NCI-H1417 treated with DMSO at 0.1 percent for 48 hours (cell line): ENCODE measurements around the gene MRRF.
"Not testable (repeated sequence)": the region's sequence is repeated elsewhere in the genome, so short reads cannot be mapped to it uniquely, and the experiment has no call there.

Experiments used
- DNase-seq: peaks from one replicate; lab custom pipeline; 2025; lab: John Stamatoyannopoulos, UW

MRRF gene

DNA sequence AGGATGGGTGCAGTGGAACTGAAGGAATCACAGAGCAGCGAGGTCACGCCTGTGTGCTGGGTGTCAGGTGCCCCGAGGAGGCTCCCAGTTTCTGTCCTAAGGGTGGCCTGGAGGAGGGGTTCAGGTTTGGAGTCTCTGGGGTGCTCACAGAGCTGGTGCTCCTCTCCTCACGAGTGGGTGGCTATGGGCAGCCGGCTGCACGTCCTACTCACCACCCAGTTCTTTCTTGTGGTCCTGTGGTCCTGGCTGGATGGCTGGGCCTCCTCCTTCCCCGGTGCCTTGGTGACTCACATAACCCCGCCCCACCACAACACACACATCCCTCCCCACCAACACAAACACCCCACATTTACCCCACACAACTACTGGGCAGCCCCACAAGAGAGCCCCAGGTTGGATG is 96.2 kb downstream of the MRRF start:
- DNase-seq, result no peak

DNA sequence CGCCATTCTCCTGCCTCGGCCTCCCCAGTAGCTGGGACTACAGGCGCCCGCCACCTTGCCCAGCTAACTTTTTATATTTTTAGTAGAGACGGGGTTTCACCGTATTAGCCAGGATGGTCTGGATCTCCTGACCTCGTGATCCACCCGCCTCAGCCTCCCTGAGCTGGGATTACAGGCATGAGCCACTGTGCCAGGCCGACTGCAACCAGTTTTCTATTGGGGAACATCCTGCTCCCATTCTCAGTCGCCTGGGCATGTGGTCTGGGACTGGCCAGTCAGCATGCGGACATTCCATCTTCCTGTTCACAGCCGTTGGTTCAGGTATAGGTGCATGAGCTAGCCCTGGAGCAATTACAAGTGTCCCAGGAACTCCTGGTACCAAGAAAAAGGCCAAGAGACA is 98.4 kb downstream of the MRRF start:
- not testable (repeated sequence) for DNase-seq

DNA sequence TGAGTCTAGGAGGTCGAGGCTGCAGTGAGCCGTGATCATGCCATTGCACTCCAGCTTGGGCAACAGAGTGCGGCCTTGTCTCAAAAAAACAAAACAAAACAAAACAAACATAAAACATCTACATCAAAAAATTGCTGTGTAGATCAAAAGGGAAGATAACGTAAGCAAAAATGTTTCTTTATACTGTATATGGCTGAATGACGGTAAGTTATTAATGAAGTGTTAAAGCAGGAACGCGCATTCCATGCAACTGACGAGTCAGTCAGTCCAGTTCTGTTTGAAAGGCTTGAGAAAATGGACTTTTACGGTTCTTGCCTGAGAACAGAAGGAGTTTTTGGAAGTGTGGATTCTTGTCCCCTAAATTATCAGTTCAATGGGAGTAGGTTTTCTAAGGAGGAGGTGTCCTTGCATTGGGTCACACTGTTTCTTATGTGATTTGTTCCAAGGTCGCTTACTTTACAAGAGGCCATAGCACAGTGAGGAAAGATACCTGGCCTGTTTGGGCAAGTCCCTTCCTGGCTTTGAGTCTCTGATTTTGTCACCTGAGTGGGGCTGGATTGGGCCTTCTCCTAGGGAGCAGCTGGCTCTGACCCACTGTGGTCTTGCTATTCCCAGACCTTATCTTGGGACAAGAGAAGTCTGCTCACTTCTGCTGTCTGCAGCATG is 99.6 kb downstream of the MRRF start:
- DNase-seq, result no peak

DNA sequence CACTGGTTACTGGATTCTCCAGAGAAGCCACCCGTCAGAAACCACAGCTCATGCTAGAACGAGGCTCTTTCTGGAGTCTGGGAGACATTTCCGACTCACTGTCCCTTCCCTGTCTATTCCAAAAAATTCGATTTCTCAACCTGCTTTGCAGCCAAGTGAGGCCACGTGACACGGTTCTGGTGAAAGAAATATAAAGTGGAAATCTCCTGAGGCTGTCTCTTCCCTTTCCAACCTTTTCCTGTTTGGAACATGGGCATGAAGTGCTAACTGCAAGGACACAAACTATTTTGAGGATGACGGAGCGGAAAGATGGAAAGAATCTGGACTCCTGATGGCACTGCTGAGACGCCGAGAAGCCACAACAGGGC is 100.1 kb downstream of the MRRF start:
- DNase-seq, result no peak

DNA sequence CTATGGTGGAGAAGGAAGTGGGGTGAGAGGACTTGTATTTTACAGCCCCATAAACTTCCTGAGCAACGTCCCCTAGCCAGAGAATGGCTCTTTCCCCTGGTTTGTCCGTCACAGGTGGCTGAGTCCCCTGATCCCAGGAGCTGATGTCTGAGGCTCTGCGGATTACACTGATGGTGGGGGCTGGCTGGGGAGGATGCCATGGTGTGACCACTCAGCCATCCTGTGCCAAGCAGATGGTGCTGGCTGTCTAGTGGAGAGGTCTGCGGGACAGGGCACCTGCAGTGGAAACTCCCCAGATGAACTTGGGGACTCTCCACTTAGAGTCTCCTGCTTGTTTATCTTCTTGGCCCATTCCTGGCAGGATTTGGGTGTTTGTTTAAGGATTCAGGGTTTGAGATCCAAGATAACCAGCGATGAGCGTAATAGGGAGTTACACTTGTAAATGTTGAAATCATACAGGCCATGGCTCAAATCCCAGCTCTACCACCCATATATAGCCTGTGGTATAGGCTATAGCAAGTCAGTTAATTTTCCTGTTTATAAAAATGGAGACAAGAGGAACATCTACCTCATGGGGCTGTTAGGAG is 101.5 kb downstream of the MRRF start:
- no peak for DNase-seq

DNA sequence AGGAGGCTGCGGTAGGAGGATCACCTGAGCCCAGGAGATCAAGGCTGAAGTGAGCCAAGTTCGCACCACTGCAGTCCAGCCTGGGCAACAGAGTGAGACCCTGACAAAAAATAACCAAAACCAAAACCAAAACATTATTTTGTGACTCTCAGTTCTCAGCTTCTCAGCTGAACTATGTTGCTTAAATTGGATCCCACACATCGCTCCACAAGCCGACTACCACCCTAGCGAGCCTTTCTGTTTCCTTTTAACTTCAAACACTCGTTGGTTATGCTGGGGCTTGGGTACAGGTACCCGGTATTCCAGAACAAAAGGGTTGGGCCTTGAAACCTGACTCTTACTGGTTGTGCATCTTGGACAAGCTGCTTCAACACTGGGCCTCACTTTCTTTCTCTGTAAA is 102.4 kb downstream of the MRRF start:
- DNase-seq, result no peak

DNA sequence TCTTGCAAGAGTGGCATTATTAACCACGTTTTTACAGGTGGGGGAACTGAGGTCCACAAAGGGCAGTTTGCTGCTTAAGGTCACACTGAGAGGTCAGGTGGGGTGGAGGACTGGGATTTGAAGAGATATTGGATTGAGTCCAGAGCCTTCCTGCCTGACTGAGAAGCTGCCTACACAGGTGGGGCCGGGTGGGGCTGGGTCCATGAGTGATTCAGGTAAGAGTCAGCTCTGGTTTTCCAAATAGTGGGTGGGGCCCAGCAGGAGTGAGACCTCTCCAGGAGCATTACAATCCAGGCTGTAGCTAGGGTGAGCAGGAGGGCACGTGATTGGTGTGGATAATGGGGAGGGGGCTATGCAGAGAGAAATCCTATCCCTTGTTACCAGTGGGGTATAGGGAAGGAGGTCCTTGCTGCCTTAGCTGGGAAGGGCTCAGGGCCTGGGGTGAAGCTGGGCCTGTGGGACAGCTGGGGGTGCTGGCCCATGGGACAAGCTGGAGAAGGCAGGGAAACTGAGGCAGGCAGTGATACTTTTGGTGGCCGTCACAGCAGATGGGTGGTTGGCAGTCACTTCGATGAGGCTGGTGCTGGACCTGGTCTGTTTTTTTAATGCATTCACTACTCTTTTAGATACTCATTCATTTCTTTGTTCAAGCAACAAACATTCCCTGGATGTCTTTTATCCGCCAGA is 103.2 kb downstream of the MRRF start:
- DNase-seq, result no peak

DNA sequence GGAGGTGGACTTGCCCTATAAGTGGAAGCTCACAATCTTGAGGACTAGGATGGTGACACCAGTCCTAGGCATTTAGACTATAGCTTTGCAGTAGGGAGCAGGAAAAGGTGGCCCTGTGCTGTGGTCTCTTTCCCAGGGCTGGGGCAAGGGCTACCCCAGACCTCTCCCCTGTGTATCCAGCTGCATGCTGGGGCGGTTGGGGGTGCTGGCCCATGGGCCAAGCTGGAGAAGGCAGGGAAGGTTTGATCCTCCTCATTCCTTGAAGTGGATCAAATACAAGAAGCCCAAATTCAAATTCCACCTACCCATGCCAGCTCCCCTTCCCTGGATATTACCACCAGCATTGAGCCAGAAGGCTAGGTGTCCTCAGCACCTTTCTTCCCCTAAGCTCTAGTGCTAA is 104.0 kb downstream of the MRRF start:
- DNase-seq, result no peak

DNA sequence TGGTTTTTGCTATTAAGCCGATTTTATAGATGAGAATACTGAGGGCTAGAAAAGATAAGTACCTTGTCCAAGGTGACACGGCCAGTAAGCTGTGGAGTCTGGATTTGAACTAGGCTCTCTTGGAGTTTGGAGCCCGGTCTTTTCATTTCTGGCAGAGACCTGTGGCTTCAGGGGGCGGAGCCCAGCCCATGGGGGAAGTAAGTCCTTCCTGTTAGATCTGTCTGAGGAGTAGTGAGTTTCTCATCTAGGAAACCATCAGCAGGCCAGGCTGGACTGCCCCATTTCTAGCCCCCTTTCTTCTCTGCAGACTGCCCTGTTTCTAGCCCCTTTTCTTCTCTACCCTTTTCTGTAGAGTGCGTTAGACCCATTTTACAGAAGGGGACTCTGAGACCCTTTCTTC is 105.6 kb downstream of the MRRF start:
- no peak for DNase-seq

DNA sequence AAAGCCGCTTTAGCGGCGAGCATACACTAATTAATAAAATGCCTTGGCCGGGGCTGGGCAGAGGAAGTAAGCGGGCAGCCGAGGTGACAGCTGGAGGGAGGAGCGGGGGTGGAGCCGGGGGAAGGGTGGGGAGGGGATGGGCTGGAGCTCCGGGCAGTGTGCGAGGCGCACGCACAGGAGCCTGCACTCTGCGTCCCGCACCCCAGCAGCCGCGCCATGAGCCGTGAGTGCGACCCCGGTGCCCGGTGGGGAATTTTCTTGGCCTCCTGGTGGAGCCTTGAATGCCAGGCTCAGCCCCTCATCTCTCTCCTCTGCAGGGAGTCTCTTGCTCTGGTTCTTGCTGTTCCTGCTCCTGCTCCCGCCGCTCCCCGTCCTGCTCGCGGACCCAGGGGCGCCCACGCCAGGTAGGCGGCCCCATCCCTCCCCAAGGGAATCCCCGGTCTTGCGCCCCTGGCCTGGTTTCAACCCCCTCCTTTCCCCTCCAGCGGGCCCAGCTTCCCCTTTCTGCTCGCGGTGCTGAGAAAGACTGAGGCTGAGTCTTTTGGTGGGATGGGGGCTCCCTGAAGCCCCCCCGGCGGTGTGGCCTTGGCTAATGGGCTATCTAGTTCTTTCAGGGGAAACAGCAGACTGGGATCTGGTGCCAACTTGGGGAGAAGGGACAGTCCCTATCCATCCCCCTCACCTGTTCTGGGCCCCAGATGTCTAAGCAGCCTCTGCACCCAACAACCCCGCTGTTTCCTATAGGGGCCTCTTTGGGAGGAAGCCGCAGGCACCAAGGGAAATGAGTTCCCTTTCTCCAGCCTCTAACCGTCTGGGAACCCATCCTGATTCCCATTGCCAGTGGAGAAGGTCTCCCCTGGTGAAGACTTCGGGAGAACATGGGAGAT is 106.4 kb downstream of the MRRF start, which contains the start of gene PTGS1:
PTGS1 (plus strand) TSS at position 156 of the 887 bp plus-strand sequence; CDS start at position 217, 61 bp downstream.
- no peak for DNase-seq

DNA sequence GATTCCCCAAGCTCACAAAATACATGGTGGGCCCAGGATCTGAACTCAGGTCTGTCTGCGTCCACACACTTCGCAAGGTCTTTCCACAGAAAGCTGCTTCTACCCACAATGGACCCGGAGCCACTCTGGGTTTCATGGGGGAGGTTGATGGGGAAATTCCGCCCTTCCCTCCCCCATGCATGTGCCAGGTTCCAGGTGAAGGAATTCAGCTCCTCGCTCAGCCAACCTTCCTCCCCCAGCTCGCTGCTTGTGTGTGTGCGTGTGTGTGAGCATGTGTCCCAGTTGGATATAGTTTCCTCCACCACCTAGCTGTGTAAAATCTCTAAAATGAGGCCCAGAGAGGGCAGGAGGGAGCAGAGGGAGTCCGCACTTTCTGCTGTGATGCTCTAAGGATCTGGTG is 107.2 kb downstream of the MRRF start:
- no peak for DNase-seq

DNA sequence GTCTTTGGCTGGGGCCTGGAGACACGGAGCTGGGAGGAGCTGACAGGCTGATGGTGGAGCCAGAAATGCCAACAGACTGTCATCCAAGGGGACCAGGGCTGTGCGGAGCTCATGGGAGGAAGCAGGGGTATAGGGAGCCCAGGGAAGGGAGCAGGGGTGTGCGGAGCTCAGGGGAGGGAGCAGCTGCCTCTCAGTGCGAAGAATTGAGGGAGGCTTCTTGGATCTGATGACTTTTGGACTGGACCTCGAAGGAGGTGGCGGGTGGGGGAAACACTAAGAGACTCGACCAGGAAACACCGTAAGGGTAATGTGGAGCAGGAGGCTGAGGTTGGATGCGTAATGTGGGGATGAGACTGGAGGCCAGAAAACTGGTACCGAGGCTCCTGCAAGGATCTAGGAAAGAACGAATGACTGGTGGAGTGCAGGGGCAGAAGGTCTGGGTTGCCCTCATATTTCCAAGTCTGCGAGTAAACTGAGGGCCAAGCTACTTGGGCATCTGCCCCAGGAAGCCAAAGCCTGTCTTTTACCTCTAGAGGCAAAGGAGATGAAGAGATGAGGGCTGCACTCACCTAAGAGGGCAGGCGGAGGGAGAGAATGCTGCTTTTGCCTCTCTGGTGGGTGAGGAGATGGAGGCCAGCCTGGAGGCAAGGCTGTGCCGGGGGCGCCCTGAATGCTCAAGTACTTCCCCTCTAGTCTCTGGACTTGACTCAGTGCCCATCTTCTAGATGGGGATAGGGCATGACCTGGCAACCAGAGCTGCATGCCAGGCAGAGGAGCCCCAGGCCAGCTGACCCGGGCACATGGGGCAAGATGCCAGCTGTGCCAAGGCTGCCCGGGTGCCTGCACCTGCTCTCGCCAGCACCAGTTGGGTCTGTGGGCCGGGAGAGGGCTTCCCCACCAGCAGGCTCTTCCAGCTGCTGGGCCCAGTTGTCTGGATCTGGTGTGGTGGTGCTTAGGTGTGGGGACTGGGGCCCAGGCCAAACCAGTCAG is 108.5 kb downstream of the MRRF start:
- no peak for DNase-seq

DNA sequence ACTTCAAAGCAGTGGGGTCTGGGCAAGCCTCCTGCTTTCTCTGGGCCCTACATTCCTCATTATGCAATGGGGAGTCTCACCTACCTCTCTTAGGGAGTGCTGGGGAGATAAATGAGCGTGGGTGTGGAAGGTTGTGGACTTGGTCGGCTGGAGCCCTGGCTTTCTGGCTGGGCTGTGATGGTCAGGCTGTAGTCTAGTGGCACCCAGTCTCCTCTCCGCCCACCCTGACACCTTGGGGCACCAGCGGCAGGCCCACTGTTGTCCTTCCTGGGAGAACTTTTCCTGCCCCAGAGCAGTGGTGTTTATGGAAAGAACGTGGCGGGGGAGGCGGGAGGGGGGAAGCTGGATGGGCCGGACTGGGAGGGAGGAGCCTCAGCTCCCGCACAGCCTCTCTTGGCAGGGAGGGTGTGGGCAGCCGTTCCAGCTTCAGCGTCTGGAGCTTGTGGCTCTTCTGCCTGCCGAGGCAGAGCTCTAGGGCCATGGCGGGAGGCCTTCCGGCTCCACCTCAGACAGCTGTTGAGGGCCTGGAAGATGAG is 110.3 kb downstream of the MRRF start:
- DNase-seq, result no peak

DNA sequence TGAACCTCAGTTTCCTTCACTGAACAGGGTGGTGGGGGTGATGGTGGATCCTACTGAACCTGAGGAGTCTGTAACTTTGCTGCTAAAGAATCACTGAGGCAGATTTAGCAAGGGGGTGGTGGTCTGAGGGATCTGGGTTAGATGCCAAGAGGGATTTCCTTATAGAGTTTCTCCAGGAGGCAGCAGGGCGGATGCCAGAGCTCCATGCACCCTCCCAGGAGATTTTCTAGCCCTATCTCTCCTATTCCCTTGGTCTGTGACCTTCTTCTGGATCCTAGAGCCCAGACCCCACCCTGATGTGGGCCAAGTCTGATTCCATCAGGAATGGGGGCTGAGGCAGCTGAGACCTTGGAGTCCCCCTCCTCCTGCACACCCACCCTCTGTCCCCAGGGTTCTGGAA is 112.1 kb downstream of the MRRF start:
- DNase-seq, result no peak

DNA sequence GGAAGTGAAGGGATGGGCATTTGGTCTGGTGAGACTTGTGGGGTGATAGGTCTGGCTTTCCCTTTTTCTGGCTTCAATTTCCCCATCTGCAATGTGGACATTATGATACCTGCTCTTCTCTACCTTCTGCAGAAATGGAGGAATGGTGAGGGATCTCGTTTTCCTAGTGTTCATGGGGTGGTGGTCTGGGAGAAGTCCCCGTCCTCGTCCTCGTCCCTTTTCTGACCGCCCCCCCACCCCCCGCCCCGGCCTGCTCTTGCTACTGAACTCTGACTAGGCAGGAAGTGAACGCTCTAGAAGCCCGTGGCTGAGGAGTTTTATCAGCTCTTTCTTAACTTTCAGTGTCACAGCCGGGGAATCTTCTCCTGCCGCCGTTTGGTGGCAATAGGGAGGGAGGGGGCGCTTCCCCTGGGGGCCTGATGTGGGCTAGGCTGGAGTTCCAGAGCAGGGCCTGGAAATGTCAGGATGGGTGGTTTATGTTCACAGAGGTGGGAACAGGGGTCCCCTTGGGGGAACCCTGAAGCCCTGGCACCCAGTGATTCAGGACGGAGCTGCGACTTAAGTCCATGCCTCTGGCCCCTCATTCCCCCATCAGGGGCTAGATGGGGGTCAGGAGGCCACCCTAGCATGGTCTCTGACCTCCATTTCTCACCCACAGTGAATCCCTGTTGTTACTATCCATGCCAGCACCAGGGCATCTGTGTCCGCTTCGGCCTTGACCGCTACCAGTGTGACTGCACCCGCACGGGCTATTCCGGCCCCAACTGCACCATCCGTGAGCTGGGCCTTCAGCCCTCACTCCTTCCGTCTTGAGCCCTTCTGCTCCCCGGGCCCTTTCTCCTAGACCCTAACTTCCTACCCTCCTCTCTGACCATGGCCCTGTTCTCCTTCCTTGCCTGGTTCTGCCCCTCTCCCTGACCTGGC is 112.8 kb downstream of the MRRF start:
- DNase-seq, result no peak

DNA sequence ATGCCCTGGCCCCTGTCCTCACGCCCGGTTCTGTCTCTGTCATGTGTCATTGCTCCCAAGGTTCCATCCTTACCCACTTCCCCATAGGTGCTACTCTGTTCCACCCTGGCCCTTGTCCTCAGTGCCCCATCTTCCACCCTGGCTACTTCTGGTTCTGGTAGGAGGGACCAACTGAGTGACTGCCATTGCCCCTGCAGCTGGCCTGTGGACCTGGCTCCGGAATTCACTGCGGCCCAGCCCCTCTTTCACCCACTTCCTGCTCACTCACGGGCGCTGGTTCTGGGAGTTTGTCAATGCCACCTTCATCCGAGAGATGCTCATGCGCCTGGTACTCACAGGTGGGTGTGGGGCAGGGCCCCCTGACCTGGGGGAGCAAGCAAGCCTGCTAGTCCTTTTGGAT is 113.6 kb downstream of the MRRF start:
- no peak for DNase-seq

DNA sequence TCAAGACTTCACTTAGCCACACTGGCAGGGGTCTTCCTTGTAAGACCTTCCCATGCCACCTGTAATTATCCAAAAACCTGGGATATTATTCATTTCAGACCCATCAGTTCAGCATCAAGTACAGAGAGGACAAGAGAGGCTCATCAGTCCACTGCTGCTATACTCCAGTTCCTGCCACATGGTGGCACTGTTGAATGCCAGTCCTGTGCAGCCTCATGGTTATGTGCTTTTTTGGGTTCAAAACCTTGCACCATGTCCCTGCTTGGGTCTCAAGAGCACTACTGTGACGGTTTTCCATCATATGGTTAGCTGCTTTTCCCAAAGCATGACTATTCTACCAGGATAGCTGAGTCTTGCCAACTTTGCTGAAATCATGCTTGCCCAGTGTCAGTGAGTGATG is 114.7 kb downstream of the MRRF start:
- no peak for DNase-seq

DNA sequence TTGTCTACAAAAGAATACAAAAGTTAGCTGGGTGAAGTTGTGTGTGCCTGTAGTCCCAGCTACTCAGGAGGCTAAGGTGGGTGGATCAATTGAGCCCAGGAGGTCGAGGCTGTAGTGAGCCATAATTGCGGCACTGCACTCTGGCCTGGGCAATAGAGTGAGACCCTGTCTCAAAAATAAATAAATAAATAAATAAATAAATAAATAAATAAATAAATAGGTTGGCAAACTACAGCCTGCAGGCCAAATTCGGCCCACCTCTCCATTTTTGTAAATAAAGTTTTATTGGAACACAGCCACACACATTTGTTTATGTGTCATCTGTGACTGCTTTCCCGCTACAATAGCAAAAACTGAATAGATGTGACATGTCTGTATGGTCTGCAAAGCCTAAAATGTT is 115.6 kb downstream of the MRRF start:
- DNase-seq, result no peak
